ENCODE data around the gene CCSER1.

DNA sequence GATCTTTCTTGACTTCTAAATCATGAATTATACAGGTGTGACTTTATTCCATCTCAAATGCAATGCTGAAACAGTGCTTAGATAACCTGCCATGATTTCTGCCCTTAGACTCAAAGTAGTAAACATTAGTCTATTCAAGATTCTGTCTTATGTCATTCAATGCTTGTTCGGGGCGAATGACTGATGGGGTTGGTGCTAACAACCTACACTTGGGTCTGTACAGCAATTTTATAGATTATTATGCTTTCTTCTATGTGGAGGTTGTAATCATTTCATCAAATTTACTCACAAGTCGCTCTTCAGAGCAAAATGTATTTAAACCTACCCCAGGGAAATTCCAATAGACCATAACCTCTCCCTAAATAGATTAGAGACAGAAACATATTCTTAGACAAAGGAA is 1155.0 kb downstream of the CCSER1 start:
- TF ChIP-seq, protein P1, sequence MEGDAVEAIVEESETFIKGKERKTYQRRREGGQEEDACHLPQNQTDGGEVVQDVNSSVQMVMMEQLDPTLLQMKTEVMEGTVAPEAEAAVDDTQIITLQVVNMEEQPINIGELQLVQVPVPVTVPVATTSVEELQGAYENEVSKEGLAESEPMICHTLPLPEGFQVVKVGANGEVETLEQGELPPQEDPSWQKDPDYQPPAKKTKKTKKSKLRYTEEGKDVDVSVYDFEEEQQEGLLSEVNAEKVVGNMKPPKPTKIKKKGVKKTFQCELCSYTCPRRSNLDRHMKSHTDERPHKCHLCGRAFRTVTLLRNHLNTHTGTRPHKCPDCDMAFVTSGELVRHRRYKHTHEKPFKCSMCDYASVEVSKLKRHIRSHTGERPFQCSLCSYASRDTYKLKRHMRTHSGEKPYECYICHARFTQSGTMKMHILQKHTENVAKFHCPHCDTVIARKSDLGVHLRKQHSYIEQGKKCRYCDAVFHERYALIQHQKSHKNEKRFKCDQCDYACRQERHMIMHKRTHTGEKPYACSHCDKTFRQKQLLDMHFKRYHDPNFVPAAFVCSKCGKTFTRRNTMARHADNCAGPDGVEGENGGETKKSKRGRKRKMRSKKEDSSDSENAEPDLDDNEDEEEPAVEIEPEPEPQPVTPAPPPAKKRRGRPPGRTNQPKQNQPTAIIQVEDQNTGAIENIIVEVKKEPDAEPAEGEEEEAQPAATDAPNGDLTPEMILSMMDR (IDR thresholded peaks at IDR 0.05) = no peak
- no peak for TF ChIP-seq TCF7L2 (IDR thresholded peaks at IDR 0.05; ENCODE audit: low read depth, low read length)
